Measurements from ENCODE around the gene VASH1. TPM values are rescaled to one million over a fixed set of nuclear protein-coding genes. Genes with fewer than 3 reads are reported as not detected.

Gene VASH1
- polyA plus RNA-seq, 1 donor (not counting 4 experiments of a cell fraction or from before 2014, with no cell fraction given), result 0.12 TPM

DNA sequence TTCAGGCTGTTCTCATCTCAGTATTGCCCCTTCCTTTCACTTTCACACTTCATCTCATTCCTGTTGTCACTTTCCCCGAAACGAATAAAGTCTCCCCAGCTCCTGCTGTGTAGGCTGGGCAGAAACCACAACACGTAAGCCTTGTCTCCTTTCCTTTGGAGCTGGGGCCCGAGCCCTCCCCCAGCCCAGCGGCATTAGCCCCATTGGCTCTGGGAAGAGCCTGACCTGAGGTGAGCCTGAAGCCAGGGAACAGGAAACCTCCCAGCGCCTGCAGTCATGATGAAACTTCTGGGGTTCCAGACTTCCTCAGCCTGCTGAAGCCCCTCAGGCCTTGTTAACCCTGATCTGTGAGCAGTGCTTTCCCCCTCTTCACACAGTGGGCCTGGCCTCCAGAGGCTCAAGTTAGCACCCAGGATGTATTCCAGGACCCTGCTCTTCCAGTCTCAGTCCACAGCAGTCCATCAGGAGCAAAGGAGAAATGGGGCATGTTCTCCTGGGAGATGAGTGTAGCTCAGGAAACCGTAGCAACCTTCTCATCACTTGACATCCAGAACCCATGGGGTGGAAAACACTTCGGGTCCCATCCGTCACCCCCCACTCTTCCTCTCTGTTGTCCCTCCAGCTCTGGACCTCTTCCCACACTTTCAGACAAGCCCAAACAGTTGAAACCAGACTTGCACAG, 21.8 kb downstream of the VASH1 start:
- Histone ChIP-seq H3K4me1 (ENCODE audit: control insufficient read depth, extremely low read depth, insufficient read depth, low read length) (peaks cover 7% of the 10 kb centered on the region), H2AFZ (ENCODE audit: control insufficient read depth, low read length) (no peak overlapping the region), H3K27me3 (ENCODE audit: control insufficient read depth, extremely low read depth, insufficient read depth, low read length) (no peaks in the 10 kb centered on the region), H3K9me1 (ENCODE audit: control insufficient read depth, extremely low read depth, insufficient read depth, low read length) (no peaks in the 10 kb centered on the region), H3K36me3 (ENCODE audit: control insufficient read depth in 2 of 2, extremely low read depth in 1 of 2, insufficient read depth in 2 of 2, low read length in 2 of 2) (peaks cover 11 to 14% of the 10 kb centered on the region in 2 experiments), H3K9me3 (ENCODE audit: control insufficient read depth, low read depth, low read length) (no peaks in the 10 kb centered on the region), H3K79me2 (ENCODE audit: control insufficient read depth, insufficient read depth, low read length) (no peaks in the 10 kb centered on the region), H3K4me2 (ENCODE audit: control insufficient read depth, extremely low read depth, insufficient read depth, low read depth, low read length) (no peak overlapping the region), H3K9ac (ENCODE audit: control insufficient read depth, extremely low read depth, insufficient read depth, low read length) (no peak overlapping the region), H3K4me3 (ENCODE audit: control insufficient read depth in 2 of 3, extremely low read depth in 1 of 3, insufficient read depth in 2 of 3, low read depth in 1 of 3, low read length in 3 of 3) (no peak overlapping the region), H4K20me1 (ENCODE audit: control insufficient read depth, extremely low read depth, insufficient read depth, low read length) (no peaks in the 10 kb centered on the region), H3K27ac (ENCODE audit: control insufficient read depth, insufficient read depth, low read length) (no peak overlapping the region)
- dilution Hi-C loops (cut with MboI; ENCODE audit: extremely low pct_ligation_motif_present, low sequenced_read_pairs), result no loop called here
- TF ChIP-seq EZH2 (IDR thresholded peaks at IDR 0.05; ENCODE audit: low read length), result no peak
- TF ChIP-seq, protein P1, sequence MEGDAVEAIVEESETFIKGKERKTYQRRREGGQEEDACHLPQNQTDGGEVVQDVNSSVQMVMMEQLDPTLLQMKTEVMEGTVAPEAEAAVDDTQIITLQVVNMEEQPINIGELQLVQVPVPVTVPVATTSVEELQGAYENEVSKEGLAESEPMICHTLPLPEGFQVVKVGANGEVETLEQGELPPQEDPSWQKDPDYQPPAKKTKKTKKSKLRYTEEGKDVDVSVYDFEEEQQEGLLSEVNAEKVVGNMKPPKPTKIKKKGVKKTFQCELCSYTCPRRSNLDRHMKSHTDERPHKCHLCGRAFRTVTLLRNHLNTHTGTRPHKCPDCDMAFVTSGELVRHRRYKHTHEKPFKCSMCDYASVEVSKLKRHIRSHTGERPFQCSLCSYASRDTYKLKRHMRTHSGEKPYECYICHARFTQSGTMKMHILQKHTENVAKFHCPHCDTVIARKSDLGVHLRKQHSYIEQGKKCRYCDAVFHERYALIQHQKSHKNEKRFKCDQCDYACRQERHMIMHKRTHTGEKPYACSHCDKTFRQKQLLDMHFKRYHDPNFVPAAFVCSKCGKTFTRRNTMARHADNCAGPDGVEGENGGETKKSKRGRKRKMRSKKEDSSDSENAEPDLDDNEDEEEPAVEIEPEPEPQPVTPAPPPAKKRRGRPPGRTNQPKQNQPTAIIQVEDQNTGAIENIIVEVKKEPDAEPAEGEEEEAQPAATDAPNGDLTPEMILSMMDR (optimal IDR thresholded peaks at IDR 0.05 in 1 of 3, IDR thresholded peaks at IDR 0.05 in 1 of 3, conservative IDR thresholded peaks at IDR 0.05 in 1 of 3; ENCODE audit: extremely low read depth in 1 of 3, insufficient read depth in 2 of 3, low read length in 3 of 3), result no peak
- FAIRE-seq (no peak), DNase-seq (ENCODE audit: low read depth, low spot score) (no peak)

DNA sequence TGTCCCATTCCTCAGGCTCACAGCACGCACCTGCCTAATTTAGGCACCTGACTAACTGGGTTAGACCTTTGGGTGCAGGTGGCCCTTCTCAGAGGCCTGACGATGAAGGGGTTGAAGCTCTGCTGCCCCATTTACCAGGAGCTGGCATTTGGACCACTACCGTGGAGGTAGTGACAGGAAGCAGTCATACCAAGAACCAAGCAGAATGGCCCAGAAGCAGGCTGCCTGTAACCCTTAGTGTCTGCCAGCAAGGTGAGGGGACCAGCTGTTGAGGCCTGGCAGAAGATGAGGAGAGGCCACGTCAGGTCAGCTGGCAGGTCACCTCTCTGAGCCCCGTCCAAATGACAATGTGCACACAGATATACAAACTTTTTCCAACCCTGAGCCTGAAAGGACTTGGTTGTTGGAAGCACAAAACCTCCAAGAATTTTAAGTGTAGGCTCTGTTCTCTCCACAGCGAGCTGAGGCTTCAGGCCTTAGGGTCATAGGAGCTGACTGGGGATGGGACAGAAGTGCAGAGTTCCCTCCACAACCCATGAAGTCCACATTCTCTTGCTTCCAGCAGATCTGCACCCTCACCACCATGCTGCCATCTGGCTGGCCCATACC, 23.1 kb downstream of the VASH1 start:
- Histone ChIP-seq H3K9me1 (ENCODE audit: control insufficient read depth, extremely low read depth, insufficient read depth, low read length) (no peaks in the 10 kb centered on the region), H4K20me1 (ENCODE audit: control insufficient read depth, extremely low read depth, insufficient read depth, low read length) (no peaks in the 10 kb centered on the region), H3K36me3 (ENCODE audit: control insufficient read depth in 2 of 2, extremely low read depth in 1 of 2, insufficient read depth in 2 of 2, low read length in 2 of 2) (peaks cover 20 to 22% of the 10 kb centered on the region in 2 experiments), H3K4me3 (ENCODE audit: control insufficient read depth in 2 of 3, extremely low read depth in 1 of 3, insufficient read depth in 2 of 3, low read depth in 1 of 3, low read length in 3 of 3) (no peak overlapping the region), H3K79me2 (ENCODE audit: control insufficient read depth, insufficient read depth, low read length) (no peaks in the 10 kb centered on the region), H3K4me1 (ENCODE audit: control insufficient read depth, extremely low read depth, insufficient read depth, low read length) (peaks cover 7% of the 10 kb centered on the region), H2AFZ (ENCODE audit: control insufficient read depth, low read length) (no peak overlapping the region), H3K27ac (ENCODE audit: control insufficient read depth, insufficient read depth, low read length) (no peak overlapping the region), H3K27me3 (ENCODE audit: control insufficient read depth, extremely low read depth, insufficient read depth, low read length) (no peaks in the 10 kb centered on the region), H3K9me3 (ENCODE audit: control insufficient read depth, low read depth, low read length) (no peaks in the 10 kb centered on the region), H3K9ac (ENCODE audit: control insufficient read depth, extremely low read depth, insufficient read depth, low read length) (no peak overlapping the region), H3K4me2 (ENCODE audit: control insufficient read depth, extremely low read depth, insufficient read depth, low read depth, low read length) (no peak overlapping the region)
- dilution Hi-C loops (cut with MboI; ENCODE audit: extremely low pct_ligation_motif_present, low sequenced_read_pairs), result no loop called here
- no peak for DNase-seq (ENCODE audit: low read depth, low spot score)
- TF ChIP-seq EZH2 (IDR thresholded peaks at IDR 0.05; ENCODE audit: low read length), result no peak
- TF ChIP-seq, protein P1 (optimal IDR thresholded peaks at IDR 0.05 in 1 of 3, IDR thresholded peaks at IDR 0.05 in 1 of 3, conservative IDR thresholded peaks at IDR 0.05 in 1 of 3; ENCODE audit: extremely low read depth in 1 of 3, insufficient read depth in 2 of 3, low read length in 3 of 3), result no peak
- FAIRE-seq, result no peak

Measured in keratinocyte (primary cell).